Parathyroid adenoma (tissue), 2 donors: Measurements from ENCODE around the gene MKLN1.
"Not testable (repeated sequence)": the region's sequence is repeated elsewhere in the genome, so short reads cannot be mapped to it uniquely, and the experiment has no call there.

Source experiments
- H2AFZ ChIP-seq: fragments of 300-600 bp; sonication (generic); one replicate; pipeline ENCODE4 v1.7.0; 2017; ENCODE audit warnings: antibody characterized with exemption, mild to moderate bottlenecking
- H3K27ac ChIP-seq: fragments of 300-600 bp; sonication (generic); one replicate; pipeline ENCODE4 v1.7.0; 2017
- H3K27me3 ChIP-seq: fragments of 300-600 bp; sonication (generic); one replicate; pipeline ENCODE4 v1.7.0; 2017; ENCODE audit warnings: low read length; ENCODE audit not compliant: control insufficient read depth, insufficient read depth
- H3K36me3 ChIP-seq: fragments of 300-600 bp; sonication (generic); one replicate; pipeline ENCODE4 v1.7.0; 2017; ENCODE audit warnings: low read length; ENCODE audit not compliant: control insufficient read depth, insufficient read depth
- H3K4me1 ChIP-seq: fragments of 300-600 bp; sonication (generic); one replicate; pipeline ENCODE4 v1.7.0; 2017; ENCODE audit warnings: control low read depth
- H3K4me2 ChIP-seq: fragments of 300-600 bp; sonication (generic); one replicate; pipeline ENCODE4 v1.7.0; 2017; ENCODE audit warnings: low read length
- H3K4me3 ChIP-seq: fragments of 300-600 bp; sonication (generic); one replicate; pipeline ENCODE4 v1.7.0; 2017; ENCODE audit warnings: low read depth, low read length
- H3K79me2 ChIP-seq: fragments of 300-600 bp; sonication (generic); one replicate; pipeline ENCODE4 v1.7.0; 2017; ENCODE audit warnings: control low read depth
- H3K9ac ChIP-seq: fragments of 300-600 bp; sonication (generic); one replicate; pipeline ENCODE4 v1.7.0; 2017; ENCODE audit warnings: mild to moderate bottlenecking
- H3K9me3 ChIP-seq: fragments of 300-600 bp; sonication (generic); one replicate; pipeline ENCODE4 v1.7.0; 2017; ENCODE audit warnings: low read length; ENCODE audit not compliant: control insufficient read depth
- CTCF ChIP-seq: fragments of 300-600 bp; sonication (generic); IDR thresholded peaks from one replicate; pipeline ENCODE4 v1.7.0; 2017; ENCODE audit warnings: antibody characterized with exemption, mild to moderate bottlenecking
- donor health status: primary hyperparathyroidism.

MKLN1 gene

GRCh38 chr7:131328377-131329175 lies 900 bp downstream of the MKLN1 start:
- Histone ChIP-seq H3K9ac (peak overlapping the region; percentile 99), H3K4me3 (peak overlapping the region; percentile 99), H3K4me2 (peak overlapping the region; percentile 93), H3K79me2 (peaks cover 36% of the 10 kb centered on the region), H3K27me3 (no peaks in the 10 kb centered on the region), H2AFZ (peak overlapping the region; percentile 100), H3K4me1 (peaks cover 7% of the 10 kb centered on the region), H3K9me3 (no peaks in the 10 kb centered on the region), H3K36me3 (no peaks in the 10 kb centered on the region), H3K27ac (peak overlapping the region; percentile 96)
- no peak for TF ChIP-seq CTCF

GRCh38 chr7:131329176-131329570 lies 1.5 kb downstream of the MKLN1 start:
- Histone ChIP-seq H3K9ac (no peak overlapping the region), H3K9me3 (no peaks in the 10 kb centered on the region), H3K27ac (no peak overlapping the region), H3K4me1 (peaks cover 7% of the 10 kb centered on the region), H3K36me3 (no peaks in the 10 kb centered on the region), H3K79me2 (peaks cover 38% of the 10 kb centered on the region), H3K27me3 (no peaks in the 10 kb centered on the region), H3K4me3 (peak overlapping the region; percentile 99), H3K4me2 (peak overlapping the region; percentile 93), H2AFZ (no peak overlapping the region)
- TF ChIP-seq CTCF = no peak

GRCh38 chr7:131330299-131330698 lies 2.6 kb downstream of the MKLN1 start:
- peaks cover 7% of the 10 kb centered on the region for H3K4me1 ChIP-seq
- peaks cover 39% of the 10 kb centered on the region for H3K79me2 ChIP-seq
- no peak overlapping the region for H3K4me2 ChIP-seq
- H3K27me3 ChIP-seq = no peaks in the 10 kb centered on the region
- H3K4me3 ChIP-seq = no peak overlapping the region
- no peak overlapping the region for H3K9ac ChIP-seq
- H2AFZ ChIP-seq = no peak overlapping the region
- no peaks in the 10 kb centered on the region for H3K36me3 ChIP-seq
- TF ChIP-seq CTCF = no peak
- no peak overlapping the region for H3K27ac ChIP-seq
- no peaks in the 10 kb centered on the region for H3K9me3 ChIP-seq

GRCh38 chr7:131331806-131332205 lies 4.1 kb downstream of the MKLN1 start:
- Histone ChIP-seq H3K27ac (no peak overlapping the region), H3K27me3 (no peaks in the 10 kb centered on the region), H2AFZ (no peak overlapping the region), H3K36me3 (no peaks in the 10 kb centered on the region), H3K4me1 (peaks cover 7% of the 10 kb centered on the region), H3K9ac (no peak overlapping the region), H3K4me2 (no peak overlapping the region), H3K4me3 (no peak overlapping the region), H3K79me2 (peaks cover 45% of the 10 kb centered on the region), H3K9me3 (no peaks in the 10 kb centered on the region)
- TF ChIP-seq CTCF = no peak

GRCh38 chr7:131332729-131333128 lies 5.1 kb downstream of the MKLN1 start:
- not testable (repeated sequence) for H3K4me3 ChIP-seq, H3K27ac ChIP-seq, H3K36me3 ChIP-seq, H2AFZ ChIP-seq, H3K27me3 ChIP-seq, H3K4me1 ChIP-seq, H3K9me3 ChIP-seq, H3K4me2 ChIP-seq, H3K9ac ChIP-seq
- H3K79me2 ChIP-seq = peaks cover 43% of the 10 kb centered on the region
